Liver (tissue), 3 donors: ENCODE data around the gene CLEC16A.

Source experiments
- CTCF ChIP-seq: fragments of 150-350 bp; IDR thresholded peaks from 2 replicates; pipeline ENCODE4 v1.5.1; 2017; ENCODE audit warnings: improper control_type of control experiment, low read depth, low read length; ENCODE audit not compliant: missing input control
- HNF4G ChIP-seq: IDR thresholded peaks from 2 replicates; pipeline ENCODE4 v1.6.1; 2016; ENCODE audit warnings: antibody characterized with exemption
- donor health status: healthy.
- donor health status: healthy.

GRCh38 chr16:10896165-10896564 lies 48.2 kb upstream of the CLEC16A start:
- TF ChIP-seq CTCF: no peak
- TF ChIP-seq HNF4G: no peak
